Measurements from ENCODE around the gene SOCS3.

Gene SOCS3

DNA sequence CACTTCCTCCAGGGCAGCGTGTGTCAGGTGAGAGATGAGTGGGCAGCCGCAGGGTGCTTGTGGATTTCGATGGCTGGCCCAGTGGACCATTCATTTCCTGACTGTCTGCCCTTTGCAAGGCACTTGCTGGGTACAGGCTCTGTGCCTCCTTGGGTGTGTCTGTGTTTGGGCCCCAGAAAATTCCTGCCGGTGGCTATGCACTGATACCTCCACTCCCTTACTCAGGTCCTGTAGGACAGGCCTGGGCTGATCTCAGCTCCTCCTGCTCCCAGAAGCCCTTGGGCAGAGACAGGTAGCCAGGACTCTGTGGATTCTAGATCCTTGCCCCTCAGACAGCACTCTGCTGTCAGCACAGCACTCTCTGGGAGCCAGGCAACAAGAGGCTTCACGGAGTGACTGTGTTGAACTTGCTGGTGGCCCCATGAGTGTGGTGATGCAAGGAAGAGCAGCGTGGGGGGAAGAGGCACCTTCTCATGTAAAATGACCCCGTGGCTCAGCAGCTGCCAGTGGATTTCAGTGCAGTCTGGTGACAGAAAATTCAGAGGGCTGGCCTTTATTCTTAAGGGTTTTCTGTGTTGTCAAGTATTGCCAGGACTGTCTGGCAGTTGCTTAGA, 47.6 kb upstream of the SOCS3 start:
- Histone ChIP-seq H3K9me2 (replicated peaks; ENCODE audit: low read depth, low read length) (no peaks in the 10 kb centered on the region), H3K9me3 (ENCODE audit: insufficient read depth, low read depth, low read length) (no peaks in the 10 kb centered on the region), H3F3A (ENCODE audit: low read depth) (no peaks in the 10 kb centered on the region), H3K4me2 (ENCODE audit: low read depth, low read length, poor library complexity, severe bottlenecking) (no peak overlapping the region), H3K79me2 (ENCODE audit: insufficient read depth, low read length) (peaks cover 39% of the 10 kb centered on the region; the same call in 1 of the 2 replicates), H2AFZ (ENCODE audit: low read length) (no peak overlapping the region), H4K20me1 (ENCODE audit: insufficient read depth, low read length, poor library complexity, severe bottlenecking) (peaks cover 14% of the 10 kb centered on the region), H3K4me1 (ENCODE audit: insufficient read depth, low read length, poor library complexity, severe bottlenecking) (peaks cover 4% of the 10 kb centered on the region), H3K27me3 (ENCODE audit: insufficient read depth, low read length, poor library complexity, severe bottlenecking) (no peaks in the 10 kb centered on the region), H3K9ac (ENCODE audit: low read depth, low read length, poor library complexity, severe bottlenecking) (no peak overlapping the region), H3K4me3 (ENCODE audit: low read length, poor library complexity, severe bottlenecking) (no peak overlapping the region), H3K36me3 (ENCODE audit: insufficient read depth, low read length) (peaks cover 75% of the 10 kb centered on the region; the same call in 1 of the 2 replicates)
- no peak for TF ChIP-seq EZH2phosphoT487 (IDR thresholded peaks at IDR 0.05; ENCODE audit: borderline replicate concordance)

DNA sequence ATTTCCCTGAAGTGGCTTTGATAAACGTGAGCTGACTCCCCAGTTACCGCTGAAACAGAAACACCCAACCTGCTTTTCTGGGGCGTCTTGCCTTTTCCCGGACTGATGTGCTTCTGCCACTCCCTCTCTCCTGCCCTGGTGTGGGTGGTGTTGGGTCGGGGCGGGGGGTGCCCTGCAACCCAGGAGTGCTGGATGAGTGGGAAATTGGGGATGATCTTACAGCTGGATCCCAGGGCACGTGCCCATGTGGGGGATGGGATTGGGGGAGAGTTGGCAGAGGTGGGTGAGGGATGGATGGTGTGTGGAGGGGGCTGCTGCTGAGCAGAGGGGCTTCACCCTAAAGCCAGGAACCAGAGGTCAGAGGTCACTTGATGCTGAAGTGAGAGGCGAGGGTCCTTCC, 47.0 kb upstream of the SOCS3 start:
- no peak overlapping the region for H3K4me3 ChIP-seq (ENCODE audit: low read length, poor library complexity, severe bottlenecking)
- H3K36me3 ChIP-seq (ENCODE audit: insufficient read depth, low read length) = peaks cover 74% of the 10 kb centered on the region; the same call in 1 of the 2 replicates
- no peaks in the 10 kb centered on the region for H3K27me3 ChIP-seq (ENCODE audit: insufficient read depth, low read length, poor library complexity, severe bottlenecking)
- no peaks in the 10 kb centered on the region for H3K9me3 ChIP-seq (ENCODE audit: insufficient read depth, low read depth, low read length)
- H4K20me1 ChIP-seq (ENCODE audit: insufficient read depth, low read length, poor library complexity, severe bottlenecking) = peaks cover 9% of the 10 kb centered on the region
- no peak overlapping the region for H3K4me2 ChIP-seq (ENCODE audit: low read depth, low read length, poor library complexity, severe bottlenecking)
- no peaks in the 10 kb centered on the region for H3K9me2 ChIP-seq (replicated peaks; ENCODE audit: low read depth, low read length)
- H3K9ac ChIP-seq (ENCODE audit: low read depth, low read length, poor library complexity, severe bottlenecking) = no peak overlapping the region
- TF ChIP-seq EZH2phosphoT487 (IDR thresholded peaks at IDR 0.05; ENCODE audit: borderline replicate concordance) = no peak
- TF ChIP-seq, protein P1, sequence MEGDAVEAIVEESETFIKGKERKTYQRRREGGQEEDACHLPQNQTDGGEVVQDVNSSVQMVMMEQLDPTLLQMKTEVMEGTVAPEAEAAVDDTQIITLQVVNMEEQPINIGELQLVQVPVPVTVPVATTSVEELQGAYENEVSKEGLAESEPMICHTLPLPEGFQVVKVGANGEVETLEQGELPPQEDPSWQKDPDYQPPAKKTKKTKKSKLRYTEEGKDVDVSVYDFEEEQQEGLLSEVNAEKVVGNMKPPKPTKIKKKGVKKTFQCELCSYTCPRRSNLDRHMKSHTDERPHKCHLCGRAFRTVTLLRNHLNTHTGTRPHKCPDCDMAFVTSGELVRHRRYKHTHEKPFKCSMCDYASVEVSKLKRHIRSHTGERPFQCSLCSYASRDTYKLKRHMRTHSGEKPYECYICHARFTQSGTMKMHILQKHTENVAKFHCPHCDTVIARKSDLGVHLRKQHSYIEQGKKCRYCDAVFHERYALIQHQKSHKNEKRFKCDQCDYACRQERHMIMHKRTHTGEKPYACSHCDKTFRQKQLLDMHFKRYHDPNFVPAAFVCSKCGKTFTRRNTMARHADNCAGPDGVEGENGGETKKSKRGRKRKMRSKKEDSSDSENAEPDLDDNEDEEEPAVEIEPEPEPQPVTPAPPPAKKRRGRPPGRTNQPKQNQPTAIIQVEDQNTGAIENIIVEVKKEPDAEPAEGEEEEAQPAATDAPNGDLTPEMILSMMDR (conservative IDR thresholded peaks at IDR 0.05; ENCODE audit: low read length) = no peak
- no peaks in the 10 kb centered on the region for H3F3A ChIP-seq (ENCODE audit: low read depth)
- peaks cover 35% of the 10 kb centered on the region; the same call in 1 of the 2 replicates for H3K79me2 ChIP-seq (ENCODE audit: insufficient read depth, low read length)
- H3K4me1 ChIP-seq (ENCODE audit: insufficient read depth, low read length, poor library complexity, severe bottlenecking) = peaks cover 4% of the 10 kb centered on the region
- no peak overlapping the region for H2AFZ ChIP-seq (ENCODE audit: low read length)

DNA sequence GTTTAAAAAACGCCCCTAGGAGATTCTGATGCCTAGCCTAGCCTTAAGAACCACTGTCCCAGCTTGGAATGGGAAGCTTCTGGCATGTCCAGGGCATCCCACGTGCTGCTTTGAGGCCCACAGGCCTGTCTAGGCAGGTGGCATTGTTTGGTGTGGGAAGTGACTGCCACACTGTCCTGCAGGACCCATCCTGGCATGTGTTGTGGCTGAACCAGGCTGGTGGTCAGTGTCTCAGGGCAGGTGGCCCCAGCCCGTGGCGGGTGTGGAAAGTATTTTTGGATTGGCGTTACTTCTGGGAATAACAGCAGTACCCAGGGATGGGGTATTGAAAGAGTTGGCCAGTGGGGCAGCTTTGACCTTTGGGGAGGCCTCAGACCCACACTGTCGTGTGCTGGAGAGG, 46.5 kb upstream of the SOCS3 start:
- peaks cover 79% of the 10 kb centered on the region; the same call in 1 of the 2 replicates for H3K36me3 ChIP-seq (ENCODE audit: insufficient read depth, low read length)
- peaks cover 34% of the 10 kb centered on the region; the same call in 1 of the 2 replicates for H3K79me2 ChIP-seq (ENCODE audit: insufficient read depth, low read length)

More for the DNA sequence above, 46.5 kb upstream of the SOCS3 start:
- Histone ChIP-seq H4K20me1 (ENCODE audit: insufficient read depth, low read length, poor library complexity, severe bottlenecking) (peaks cover 8% of the 10 kb centered on the region), H3K9me3 (ENCODE audit: insufficient read depth, low read depth, low read length) (no peaks in the 10 kb centered on the region), H3K4me2 (ENCODE audit: low read depth, low read length, poor library complexity, severe bottlenecking) (no peak overlapping the region), H3K4me3 (ENCODE audit: low read length, poor library complexity, severe bottlenecking) (no peak overlapping the region), H2AFZ (ENCODE audit: low read length) (no peak overlapping the region), H3K4me1 (ENCODE audit: insufficient read depth, low read length, poor library complexity, severe bottlenecking) (peaks cover 4% of the 10 kb centered on the region), H3K9ac (ENCODE audit: low read depth, low read length, poor library complexity, severe bottlenecking) (no peak overlapping the region), H3K9me2 (replicated peaks; ENCODE audit: low read depth, low read length) (no peaks in the 10 kb centered on the region), H3K27me3 (ENCODE audit: insufficient read depth, low read length, poor library complexity, severe bottlenecking) (no peaks in the 10 kb centered on the region), H3F3A (ENCODE audit: low read depth) (no peaks in the 10 kb centered on the region)
- TF ChIP-seq, protein P1 (conservative IDR thresholded peaks at IDR 0.05; ENCODE audit: low read length) = no peak
- TF ChIP-seq EZH2phosphoT487 (IDR thresholded peaks at IDR 0.05; ENCODE audit: borderline replicate concordance) = no peak

Data from Loucy (cell line).